Transverse colon (tissue), 4 donors: ENCODE results near the gene CBFA2T2. TPM values are rescaled to one million over a fixed set of nuclear protein-coding genes. Genes with fewer than 3 reads are reported as not detected.

Experiments used
- DNase-seq: peaks from one replicate; pipeline ENCODE4 v3.0.0-alpha.2; 2019
- H3K27ac ChIP-seq, 4 donors: fragments of 200-600 bp; sonication (generic); 2 replicates each; pipeline ENCODE4 v1.5.1; 2016 to 2018; ENCODE audit warnings: inconsistent platforms in 4 of 4
- H3K27me3 ChIP-seq: fragments of 200-600 bp; sonication (generic); 2 replicates; pipeline ENCODE4 v1.5.1; 2017; ENCODE audit warnings: inconsistent platforms
- H3K36me3 ChIP-seq, 4 donors: fragments of 200-600 bp; sonication (generic); 2 replicates each; pipeline ENCODE4 v1.5.1; 2017 to 2019; ENCODE audit warnings: inconsistent platforms in 4 of 4
- H3K4me1 ChIP-seq, 4 donors: fragments of 200-600 bp; sonication (generic); 2 replicates each; pipeline ENCODE4 v1.5.1; 2017 to 2020; ENCODE audit warnings: inconsistent platforms in 4 of 4
- H3K4me3 ChIP-seq, 4 donors: fragments of 200-600 bp; sonication (generic); 1 replicate in 1 of 4; 2 replicates in 3 of 4; pipeline versions ENCODE4 v1.5.1 to v1.6.1; 2017 to 2019; ENCODE audit warnings: inconsistent platforms in 4 of 4
- H3K9me3 ChIP-seq, 2 donors: fragments of 200-600 bp; sonication (generic); 2 replicates each; pipeline ENCODE4 v1.5.1; 2017 to 2019; ENCODE audit warnings: inconsistent platforms in 2 of 2
- CTCF ChIP-seq, 5 experiments: fragments of 200-600 bp in 3 of 5; fragments of 450-650 bp in 2 of 5; sonication (generic) in 3 of 5; IDR thresholded peaks; 1 replicate in 2 of 5; 2 replicates in 3 of 5; pipeline ENCODE4 v1.5.1; 2016 to 2017; ENCODE audit warnings: antibody characterized with exemption in 5 of 5, inconsistent platforms in 3 of 5, mild to moderate bottlenecking in 2 of 5, moderate library complexity in 1 of 5
- EP300 ChIP-seq: sonication (generic); formaldehyde crosslinking; IDR thresholded peaks from one replicate; pipeline ENCODE4 v1.6.1; 2017; ENCODE audit warnings: antibody characterized with exemption, low read depth
- POLR2A ChIP-seq: fragments of 450-650 bp; IDR thresholded peaks from one replicate; pipeline ENCODE4 v1.6.1; 2016; ENCODE audit warnings: antibody characterized with exemption, mild to moderate bottlenecking, moderate library complexity
- POLR2AphosphoS5 ChIP-seq, 3 donors: sonication (generic); formaldehyde crosslinking; IDR thresholded peaks; one replicate each; pipeline ENCODE4 v1.6.1; 2016; ENCODE audit warnings: antibody characterized with exemption in 3 of 3
- WGBS, 2 donors: methylation state at CpG; one replicate each; pipeline ENCODE4 v1.1.5; 2018; ENCODE audit warnings: low coverage in 1 of 2; 5-methylcytosine and 5-hydroxymethylcytosine counted together
- in situ Hi-C, 4 donors: fragments of 200-750 bp; cut with MboI; loops; one replicate each; pipeline versions ENCODE4 v1.15.0 to v1.15.1; 2017; ENCODE audit warnings: low sequenced_read_pairs in 3 of 4, low pct_ligation_motif_present in 1 of 4, low pct_unique_long_range_greater_than_20kb in 1 of 4
- intact Hi-C: fragments of 100-400 bp; cut with DNase I; formaldehyde crosslinking; loops from one replicate; pipeline ENCODE4 v1.15.1; 2023; ENCODE audit warnings: low total_unique reads
- total RNA-seq, 4 donors: library from RNA; depleted of rRNA; stranded (reverse); fragments of >200 nt; gene quantifications; one replicate each; pipeline ENCODE4 v1.1.0, GENCODE V29; 2016

Gene CBFA2T2
- total RNA-seq, 4 donors from 2014 or later, result 35.8 to 62.3 (median 46.6) TPM

- H3K9me3 ChIP-seq, result no peaks in the 10 kb centered on the region
- WGBS, 2 donors, result 4 to 12% methylated on average over 2 of the region's 2 CpGs
- no peaks in the 10 kb centered on the region for H3K27me3 ChIP-seq
- no peak overlapping the region for H3K4me3 ChIP-seq
- peaks cover 7 to 39% (median 21%) of the 10 kb centered on the region in 4 donors for H3K4me1 ChIP-seq
- H3K36me3 ChIP-seq, result no peaks in the 10 kb centered on the region
- H3K27ac ChIP-seq, result peak overlapping the region; percentile 75 to 85 (median 80)
- in situ Hi-C loops, result no loop called here
- DNase-seq, result no peak
- TF ChIP-seq CTCF (IDR thresholded peaks at IDR 0.05) (no peak), EP300 (no peak), POLR2AphosphoS5 (IDR thresholded peaks at IDR 0.05) (peak in 2 of 3 donors; percentile 30 to 51), POLR2A (peak; percentile 31)
- intact Hi-C loops, result no loop called here
Measured at GRCh38 chr20:33554914-33555420, 65.1 kb downstream of the CBFA2T2 start.

- H3K27ac ChIP-seq, result peak overlapping the region; percentile 75 to 85 (median 80)
- WGBS, 2 donors, result 93 to 96% methylated on average over 3 of the region's 3 CpGs
Measured at GRCh38 chr20:33555755-33556154, 65.9 kb downstream of the CBFA2T2 start.

GRCh38 chr20:33556246-33556645 is 66.3 kb downstream of the CBFA2T2 start:
- no peaks in the 10 kb centered on the region for H3K9me3 ChIP-seq
- peaks cover 7 to 50% (median 22%) of the 10 kb centered on the region in 4 donors for H3K4me1 ChIP-seq
- no peaks in the 10 kb centered on the region for H3K36me3 ChIP-seq
- intact Hi-C loops, result no loop called here
- H3K27me3 ChIP-seq, result no peaks in the 10 kb centered on the region
- no peak for TF ChIP-seq CTCF (IDR thresholded peaks at IDR 0.05)
- no peak for TF ChIP-seq POLR2A
- TF ChIP-seq EP300, result no peak
- TF ChIP-seq POLR2AphosphoS5 (IDR thresholded peaks at IDR 0.05), result no peak
- no peak overlapping the region for H3K4me3 ChIP-seq
- in situ Hi-C loops, result no loop called here
- no peak for DNase-seq
- WGBS, 2 donors, result 94 to 98% methylated on average over 3 of the region's 3 CpGs
- H3K27ac ChIP-seq, result peak overlapping the region in 3 of 4 donors; percentile 77 to 85 (median 82)

More at GRCh38 chr20:33555755-33556154, 65.9 kb downstream of the CBFA2T2 start:
- no peak for TF ChIP-seq POLR2AphosphoS5 (IDR thresholded peaks at IDR 0.05)
- no peak for TF ChIP-seq POLR2A
- TF ChIP-seq CTCF (IDR thresholded peaks at IDR 0.05), result no peak
- TF ChIP-seq EP300, result no peak
- no peak for DNase-seq
- Histone ChIP-seq H3K9me3 (no peaks in the 10 kb centered on the region), H3K36me3 (no peaks in the 10 kb centered on the region), H3K27me3 (no peaks in the 10 kb centered on the region), H3K4me3 (no peak overlapping the region), H3K4me1 (peaks cover 7 to 46% (median 21%) of the 10 kb centered on the region in 4 donors)
- in situ Hi-C loops (no loop called here), intact Hi-C loops (no loop called here)

GRCh38 chr20:33558348-33559144 is 68.7 kb downstream of the CBFA2T2 start:
- H3K4me3 ChIP-seq, result no peak overlapping the region
- in situ Hi-C loops, result no loop called here
- 92 to 97% methylated on average over 9 of the region's 9 CpGs for WGBS, 2 donors
- no peak for TF ChIP-seq POLR2AphosphoS5 (IDR thresholded peaks at IDR 0.05)
- TF ChIP-seq EP300, result no peak
- no peak for TF ChIP-seq POLR2A
- no peak overlapping the region for H3K27ac ChIP-seq
- no peaks in the 10 kb centered on the region for H3K27me3 ChIP-seq
- H3K4me1 ChIP-seq, result peaks cover 7 to 67% (median 40%) of the 10 kb centered on the region in 4 donors
- intact Hi-C loops, result no loop called here
- H3K9me3 ChIP-seq, result no peaks in the 10 kb centered on the region
- no peaks in the 10 kb centered on the region for H3K36me3 ChIP-seq
- DNase-seq, result no peak
